Endothelial cell of umbilical vein (primary cell): ENCODE results near the gene ZNF804A. TPM values are rescaled to one million over a fixed set of nuclear protein-coding genes. Genes with fewer than 3 reads are reported as not detected.

Source experiments
- BruUV-seq: library from RNA; stranded (reverse); fragments of 400-500 nt; replicated peaks from 2 replicates; lab custom pipeline; 2021; lab: Mats Ljungman, UMichigan
- CTCF ChIA-PET: fragments of 300-600, 350-600 bp; sonication (Branson Sonifier 250); formaldehyde crosslinking; loops from one replicate; lab custom pipeline; 2021; ENCODE audit warnings: antibody characterized with exemption, inconsistent platforms; lab: Charles Lee
- POLR2A ChIA-PET: fragments of 300-600, 350-600 bp; sonication (Branson Sonifier 250); formaldehyde crosslinking; loops from one replicate; lab custom pipeline; 2021; ENCODE audit warnings: antibody characterized with exemption, inconsistent platforms; lab: Charles Lee
- DNase-seq: peaks from one replicate; pipeline ENCODE4 v3.0.0-alpha.2; 2011; ENCODE audit warnings: low read depth, low spot score
- FAIRE-seq: peaks from 2 replicates; lab custom pipeline; 2011; peaks lifted over from hg19 to GRCh38; lab: Jason Lieb, UNC
- H2AFZ ChIP-seq: 2 replicates; pipeline ENCODE4 v1.6.0; 2012; ENCODE audit warnings: low read depth, low read length, control low read depth, inconsistent platforms
- H3K27ac ChIP-seq: 2 replicates; pipeline ENCODE4 v1.5.1; 2011; ENCODE audit warnings: low read depth, mild to moderate bottlenecking, control low read depth, low read length, moderate library complexity; ENCODE audit not compliant: insufficient read depth
- H3K27me3 ChIP-seq, 2 experiments: 2 replicates each; pipeline versions ENCODE4 v1.6.0 to v1.6.1; 2011; ENCODE audit warnings: low read length in 2 of 2, mixed read lengths in 1 of 2; ENCODE audit not compliant: control insufficient read depth in 2 of 2, insufficient read depth in 2 of 2
- H3K36me3 ChIP-seq, 2 experiments: 2 replicates in 1 of 2; 3 replicates in 1 of 2; pipeline ENCODE4 v1.5.1; 2011; ENCODE audit warnings: low read length in 2 of 2, mild to moderate bottlenecking in 1 of 2, moderate library complexity in 1 of 2; ENCODE audit not compliant: control insufficient read depth in 2 of 2, insufficient read depth in 2 of 2; ENCODE audit errors: extremely low read depth in 1 of 2
- H3K4me1 ChIP-seq: 3 replicates; pipeline ENCODE4 v1.5.1; 2011; ENCODE audit warnings: mild to moderate bottlenecking, low read length; ENCODE audit not compliant: control insufficient read depth, insufficient read depth; ENCODE audit errors: extremely low read depth
- H3K4me2 ChIP-seq: 2 replicates; pipeline ENCODE4 v1.6.1; 2011; ENCODE audit warnings: low read length, control low read depth, mixed read lengths; ENCODE audit not compliant: insufficient read depth
- H3K4me3 ChIP-seq, 3 experiments: fragments of 200-600 bp in 1 of 3; sonication (generic), shearing (Covaris generic) in 1 of 3; replicated peaks in 1 of 3; 2 replicates each; pipeline ENCODE4 v1.5.1; 2011 to 2016; ENCODE audit warnings: control low read depth in 3 of 3, low read length in 3 of 3, mild to moderate bottlenecking in 2 of 3, inconsistent platforms in 1 of 3, low read depth in 1 of 3, moderate library complexity in 1 of 3; ENCODE audit not compliant: insufficient read depth in 1 of 3
- H3K79me2 ChIP-seq: 2 replicates; pipeline ENCODE4 v1.6.0; 2012; ENCODE audit warnings: low read length, inconsistent platforms; ENCODE audit not compliant: control insufficient read depth, insufficient read depth
- H3K9ac ChIP-seq: replicated peaks from 2 replicates; pipeline ENCODE3; 2011; ENCODE audit warnings: low read length, control low read depth; ENCODE audit not compliant: insufficient read depth; ENCODE audit errors: extremely low read depth
- H3K9me1 ChIP-seq: replicated peaks from 3 replicates; pipeline ENCODE4 v1.6.0; 2011; ENCODE audit warnings: mild to moderate bottlenecking, low read length; ENCODE audit not compliant: control insufficient read depth, insufficient read depth; ENCODE audit errors: extremely low read depth
- H3K9me3 ChIP-seq: replicated peaks from 2 replicates; pipeline ENCODE4 v1.5.1; 2012; ENCODE audit warnings: low read length, inconsistent platforms; ENCODE audit not compliant: control insufficient read depth, insufficient read depth
- H4K20me1 ChIP-seq: replicated peaks from 2 replicates; pipeline ENCODE3; 2011; ENCODE audit warnings: mild to moderate bottlenecking, low read length; ENCODE audit not compliant: control insufficient read depth, insufficient read depth; ENCODE audit errors: extremely low read depth
- CTCF ChIP-seq, 2 donors: IDR thresholded peaks; 1 replicate in 1 of 2; 2 replicates in 1 of 2; pipeline ENCODE4 v1.5.1; 2011; ENCODE audit warnings: low read length in 2 of 2, mild to moderate bottlenecking in 2 of 2, moderate library complexity in 2 of 2, control low read depth in 1 of 2, inconsistent platforms in 1 of 2, low read depth in 1 of 2; ENCODE audit not compliant: insufficient read depth in 1 of 2; ENCODE audit errors: extremely low read depth in 1 of 2
- EZH2 ChIP-seq: IDR thresholded peaks from 2 replicates; pipeline ENCODE4 v1.6.1; 2012; ENCODE audit warnings: borderline replicate concordance, low read depth, mild to moderate bottlenecking, moderate library complexity, low read length, inconsistent platforms; ENCODE audit not compliant: severe bottlenecking
- FOS ChIP-seq: IDR thresholded peaks from 2 replicates; pipeline ENCODE4 v1.6.1; 2011; ENCODE audit warnings: mild to moderate bottlenecking, low read length, moderate library complexity, borderline replicate concordance; ENCODE audit not compliant: insufficient read depth
- JUN ChIP-seq: IDR thresholded peaks from 2 replicates; pipeline ENCODE4 v1.6.1; 2011; ENCODE audit warnings: borderline replicate concordance, low read depth; ENCODE audit not compliant: insufficient read length, insufficient read depth
- MAX ChIP-seq: IDR thresholded peaks from 2 replicates; pipeline ENCODE4 v1.6.1; 2011; ENCODE audit not compliant: insufficient read depth, insufficient read length
- MYC ChIP-seq: IDR thresholded peaks from one replicate; pipeline ENCODE4 v1.6.1; 2011; ENCODE audit warnings: mild to moderate bottlenecking, low read depth, low read length
- POLR2A ChIP-seq: IDR thresholded peaks from 2 replicates; pipeline ENCODE4 v1.6.1; 2012; ENCODE audit warnings: low read depth, mild to moderate bottlenecking, control low read depth, low read length
- POLR2AphosphoS5 ChIP-seq: IDR thresholded peaks from 2 replicates; pipeline ENCODE4 v1.6.1; 2012; ENCODE audit warnings: low read depth, mild to moderate bottlenecking, control low read depth, low read length, moderate library complexity; ENCODE audit not compliant: insufficient read depth
- dilution Hi-C: fragments of 300-500 bp; cut with MboI; formaldehyde crosslinking; loops from one replicate; pipeline ENCODE4 v1.15.0; 2019; ENCODE audit warnings: low sequenced_read_pairs; ENCODE audit not compliant: extremely low pct_ligation_motif_present
- intact Hi-C: fragments of 100-400 bp; cut with micrococcal nuclease; formaldehyde crosslinking; loops from one replicate; pipeline ENCODE4 v1.10.0; 2022
- polyA plus RNA-seq, 4 experiments: library from polyadenylated mRNA; depleted of rRNA in 3 of 4; stranded (reverse) in 3 of 4; unstranded in 1 of 4; fragments of >200 nt; gene quantifications; 2 replicates each; pipeline versions ENCODE4 v1.2.1 to v1.2.3, GENCODE V29; 2011 to 2012; ENCODE audit warnings: missing spikeins in 1 of 4
- total RNA-seq: library from RNA; stranded (reverse); gene quantifications from 2 replicates; pipeline ENCODE4 v1.2.3, GENCODE V29; 2021

Gene ZNF804A
- total and polyA plus RNA-seq, 2 donors (not counting 3 experiments of a cell fraction or from before 2014, with no cell fraction given) = 0.22 TPM; not detected in 1

- DNase-seq (no peak), FAIRE-seq (no peak)
- BruUV-seq = no TSS peak
- Histone ChIP-seq H3K79me2 (no peaks in the 10 kb centered on the region), H3K4me3 (no peak overlapping the region), H3K4me1 (no peaks in the 10 kb centered on the region), H3K4me2 (no peak overlapping the region), H3K27ac (no peak overlapping the region), H3K9me3 (no peaks in the 10 kb centered on the region), H3K9me1 (no peaks in the 10 kb centered on the region), H2AFZ (no peak overlapping the region), H3K36me3 (no peaks in the 10 kb centered on the region), H3K9ac (no peak overlapping the region), H4K20me1 (no peaks in the 10 kb centered on the region), H3K27me3 (no peaks in the 10 kb centered on the region)
- no peak for TF ChIP-seq FOS
- no peak for TF ChIP-seq EZH2
- no peak for TF ChIP-seq JUN
- TF ChIP-seq POLR2A = no peak
- TF ChIP-seq POLR2AphosphoS5 = no peak
- TF ChIP-seq MAX = no peak
- no peak for TF ChIP-seq CTCF (IDR thresholded peaks at IDR 0.05; ENCODE audit: extremely low read depth in 1 of 2, insufficient read depth in 1 of 2, low read depth in 1 of 2, low read length in 2 of 2)
- no peak for TF ChIP-seq MYC
- ChIA-PET CTCF (interaction anchor here (0.6 kb wide), 2 partner anchors 16 to 37 kb away, joined by 3 to 4 read pairs; no protein-coding TSS in a partner anchor), POLR2A (no interaction called here)
- intact Hi-C loops (no loop called here), dilution Hi-C loops (no loop called here)
Measured at GRCh38 chr2:184728411-184728810, 130.1 kb downstream of the ZNF804A start.
